HepG2 (cell line): Measurements from ENCODE around the gene CCL16. TPM values are rescaled to one million over a fixed set of nuclear protein-coding genes. Genes with fewer than 3 reads are reported as not detected.

Experiments used
- BATF2 ChIP-seq: sonication (generic); formaldehyde crosslinking; IDR thresholded peaks from 2 replicates; pipeline ENCODE4 v1.8.0; 2022; ENCODE audit warnings: mild to moderate bottlenecking, missing genetic modification reagents, moderate library complexity
- GMEB2 ChIP-seq: IDR thresholded peaks from 2 replicates; pipeline ENCODE4 v1.6.1; 2016; ENCODE audit warnings: missing biosample characterization, missing genetic modification reagents, low read depth
- HDAC1 ChIP-seq: sonication (generic); formaldehyde crosslinking; IDR thresholded peaks from 2 replicates; pipeline ENCODE4 v1.5.1; 2020; ENCODE audit warnings: mild to moderate bottlenecking, missing genetic modification reagents
- HNF1A ChIP-seq, 2 experiments: sonication (generic) in 1 of 2; formaldehyde crosslinking in 1 of 2; IDR thresholded peaks; 2 replicates each; pipeline versions ENCODE4 v1.4.0 to v1.6.1; 2016 to 2020; ENCODE audit warnings: borderline replicate concordance in 1 of 2, low read depth in 1 of 2, mild to moderate bottlenecking in 1 of 2, missing genetic modification reagents in 1 of 2
- HNF4G ChIP-seq, 2 experiments: sonication (generic) in 1 of 2; formaldehyde crosslinking in 1 of 2; IDR thresholded peaks; 2 replicates each; pipeline versions ENCODE4 v1.4.0 to v1.6.1; 2011 to 2020; ENCODE audit warnings: borderline replicate concordance in 2 of 2, low read depth in 2 of 2, mild to moderate bottlenecking in 2 of 2, low read length in 1 of 2, missing genetic modification reagents in 1 of 2, moderate library complexity in 1 of 2
- ISL2 ChIP-seq: sonication (generic); formaldehyde crosslinking; IDR thresholded peaks from 2 replicates; pipeline ENCODE4 v1.5.0; 2020; ENCODE audit warnings: missing genetic modification reagents
- KLF15 ChIP-seq: sonication (generic); formaldehyde crosslinking; IDR thresholded peaks from 2 replicates; pipeline ENCODE4 v1.8.1; 2023; ENCODE audit warnings: borderline replicate concordance, mild to moderate bottlenecking, inconsistent platforms, missing genetic modification reagents, mixed read lengths
- MAZ ChIP-seq, 2 experiments: sonication (generic) in 1 of 2; formaldehyde crosslinking in 1 of 2; IDR thresholded peaks; 2 replicates each; pipeline versions ENCODE4 v1.5.0 to v1.6.1; 2012 to 2020; ENCODE audit warnings: low read depth in 2 of 2, mild to moderate bottlenecking in 2 of 2, borderline replicate concordance in 1 of 2, improper control_type of control experiment in 1 of 2, low read length in 1 of 2, missing genetic modification reagents in 1 of 2, moderate library complexity in 1 of 2
- MED13 ChIP-seq: sonication (generic); formaldehyde crosslinking; IDR thresholded peaks from 2 replicates; pipeline ENCODE4 v1.5.0; 2020; ENCODE audit warnings: missing genetic modification reagents
- MEIS2 ChIP-seq: sonication (generic); formaldehyde crosslinking; IDR thresholded peaks from 2 replicates; pipeline ENCODE4 v1.9.0; 2021; ENCODE audit warnings: mild to moderate bottlenecking, missing genetic modification reagents
- NFATC3 ChIP-seq: sonication (generic); formaldehyde crosslinking; IDR thresholded peaks from 2 replicates; pipeline ENCODE4 v1.5.1; 2020; ENCODE audit warnings: mild to moderate bottlenecking, missing genetic modification reagents
- ZBTB8A ChIP-seq: sonication (generic); formaldehyde crosslinking; IDR thresholded peaks from 2 replicates; pipeline ENCODE4 v1.4.0; 2020; ENCODE audit warnings: mild to moderate bottlenecking, low read depth, missing genetic modification reagents, borderline replicate concordance
- ZNF577 ChIP-seq: sonication (generic); formaldehyde crosslinking; IDR thresholded peaks from 2 replicates; pipeline ENCODE4 v1.4.0; 2020; ENCODE audit warnings: mild to moderate bottlenecking, low read depth, missing genetic modification reagents, borderline replicate concordance
- ZNF678 ChIP-seq: sonication (generic); formaldehyde crosslinking; IDR thresholded peaks from 2 replicates; pipeline ENCODE4 v1.4.0; 2020; ENCODE audit warnings: mild to moderate bottlenecking, missing genetic modification reagents
- ZSCAN29 ChIP-seq: sonication (generic); formaldehyde crosslinking; conservative IDR thresholded peaks from 2 replicates; pipeline ENCODE4 v1.4.0; 2020; ENCODE audit warnings: mild to moderate bottlenecking, missing genetic modification reagents
- polyA plus RNA-seq, 8 experiments: library from polyadenylated mRNA; depleted of rRNA in 3 of 8; stranded (reverse) in 7 of 8; unstranded in 1 of 8; fragments of >200 nt; fragmentation: Illumina TruSeq in 4 of 8; extraction: Trizol in 4 of 8; gene quantifications; 2 replicates each; pipeline versions ENCODE4 v1.2.1 to v1.2.3, GENCODE V29; 2011 to 2016; ENCODE audit warnings: low read depth in 4 of 8, missing spikeins in 1 of 8, mixed read lengths in 1 of 8; ENCODE audit not compliant: insufficient read depth in 1 of 8
- total RNA-seq, 5 experiments: library from RNA; depleted of rRNA; stranded (reverse); fragments of >200 nt; fragmentation: Illumina TruSeq; extraction: Trizol; gene quantifications; 2 replicates each; pipeline ENCODE4 v1.2.3, GENCODE V29; 2016; ENCODE audit warnings: low read depth in 1 of 5
- TF ChIP-seq, protein P1 (sequence below): sonication (generic); formaldehyde crosslinking; IDR thresholded peaks from 2 replicates; pipeline ENCODE4 v1.8.1; 2023; ENCODE audit warnings: mild to moderate bottlenecking, moderate library complexity, missing genetic modification reagents
- TF ChIP-seq, protein P2 (sequence below): sonication (generic); formaldehyde crosslinking; IDR thresholded peaks from 2 replicates; pipeline ENCODE4 v1.4.0; 2020; ENCODE audit warnings: missing genetic modification reagents, mild to moderate bottlenecking, borderline replicate concordance

CCL16 gene
- total and polyA plus RNA-seq, 2 of the 13 experiments (the other 11 are each of a cell fraction or from before 2014, with no cell fraction given): 2.0 to 14.7 TPM

- TF ChIP-seq HNF1A (IDR thresholded peaks at IDR 0.05; ENCODE audit: low read depth): no peak
- TF ChIP-seq HNF1A (CRISPR knock-in tag; IDR thresholded peaks at IDR 0.05; ENCODE audit: borderline replicate concordance): no peak
- TF ChIP-seq, protein P1, sequence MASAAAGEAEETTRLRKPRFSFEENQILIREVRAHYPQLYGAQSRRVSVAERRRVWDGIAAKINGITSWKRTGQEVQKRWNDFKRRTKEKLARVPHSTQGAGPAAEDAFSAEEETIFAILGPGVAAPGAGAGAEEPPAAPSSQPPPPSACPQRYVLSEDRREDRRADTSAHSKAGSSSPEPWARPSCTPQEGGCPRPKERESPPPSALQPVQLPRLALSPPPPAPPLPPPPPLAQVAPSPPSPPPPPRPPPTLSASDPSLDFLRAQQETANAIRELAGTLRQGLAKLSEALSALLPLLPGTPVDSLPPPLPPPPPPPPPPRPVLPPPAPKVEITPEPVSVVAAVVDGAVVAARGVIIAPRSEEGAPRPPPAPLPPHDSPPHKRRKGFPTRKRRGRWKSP (CRISPR knock-in tag): no peak
- no peak; the same call in 1 of the 2 replicates for TF ChIP-seq ISL2 (CRISPR knock-in tag)
- TF ChIP-seq MAZ (IDR thresholded peaks at IDR 0.05; ENCODE audit: borderline replicate concordance, low read depth, low read length): no peak
- no peak for TF ChIP-seq MAZ (CRISPR knock-in tag; IDR thresholded peaks at IDR 0.05; ENCODE audit: low read depth)
- no peak for TF ChIP-seq BATF2 (CRISPR knock-in tag)
- TF ChIP-seq HNF4G (IDR thresholded peaks at IDR 0.05; ENCODE audit: borderline replicate concordance, low read depth, low read length): peak; percentile 58
- no peak for TF ChIP-seq HNF4G (CRISPR knock-in tag; IDR thresholded peaks at IDR 0.05; ENCODE audit: borderline replicate concordance, low read depth)
- no peak for TF ChIP-seq ZSCAN29
- TF ChIP-seq MEIS2 (CRISPR knock-in tag): no peak
- TF ChIP-seq KLF15 (CRISPR knock-in tag): no peak
- TF ChIP-seq ZBTB8A (CRISPR knock-in tag): no peak
- no peak for TF ChIP-seq GMEB2
- no peak for TF ChIP-seq HDAC1 (CRISPR knock-in tag)
- TF ChIP-seq ZNF577 (CRISPR knock-in tag): no peak
- no peak for TF ChIP-seq MED13 (CRISPR knock-in tag)
- TF ChIP-seq, protein P2, sequence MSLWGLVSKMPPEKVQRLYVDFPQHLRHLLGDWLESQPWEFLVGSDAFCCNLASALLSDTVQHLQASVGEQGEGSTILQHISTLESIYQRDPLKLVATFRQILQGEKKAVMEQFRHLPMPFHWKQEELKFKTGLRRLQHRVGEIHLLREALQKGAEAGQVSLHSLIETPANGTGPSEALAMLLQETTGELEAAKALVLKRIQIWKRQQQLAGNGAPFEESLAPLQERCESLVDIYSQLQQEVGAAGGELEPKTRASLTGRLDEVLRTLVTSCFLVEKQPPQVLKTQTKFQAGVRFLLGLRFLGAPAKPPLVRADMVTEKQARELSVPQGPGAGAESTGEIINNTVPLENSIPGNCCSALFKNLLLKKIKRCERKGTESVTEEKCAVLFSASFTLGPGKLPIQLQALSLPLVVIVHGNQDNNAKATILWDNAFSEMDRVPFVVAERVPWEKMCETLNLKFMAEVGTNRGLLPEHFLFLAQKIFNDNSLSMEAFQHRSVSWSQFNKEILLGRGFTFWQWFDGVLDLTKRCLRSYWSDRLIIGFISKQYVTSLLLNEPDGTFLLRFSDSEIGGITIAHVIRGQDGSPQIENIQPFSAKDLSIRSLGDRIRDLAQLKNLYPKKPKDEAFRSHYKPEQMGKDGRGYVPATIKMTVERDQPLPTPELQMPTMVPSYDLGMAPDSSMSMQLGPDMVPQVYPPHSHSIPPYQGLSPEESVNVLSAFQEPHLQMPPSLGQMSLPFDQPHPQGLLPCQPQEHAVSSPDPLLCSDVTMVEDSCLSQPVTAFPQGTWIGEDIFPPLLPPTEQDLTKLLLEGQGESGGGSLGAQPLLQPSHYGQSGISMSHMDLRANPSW (CRISPR knock-in tag): no peak
- no peak for TF ChIP-seq ZNF678 (CRISPR knock-in tag)
- no peak for TF ChIP-seq NFATC3 (CRISPR knock-in tag)
Measured at GRCh38 chr17:36001110-36001771, 19.9 kb upstream of the CCL16 start, which contains the start of gene CCL15 (continued).
